SKM-1 (cell line): Measurements from ENCODE around the gene MARK1.

ENCODE experiments used
- DNase-seq: peaks from one replicate; lab custom pipeline; 2025; ENCODE audit not compliant: unreplicated experiment; lab: John Stamatoyannopoulos, UW

The MARK1 gene

GRCh38 chr1:220528679-220529501 is 954 bp downstream of the MARK1 start:
- DNase-seq, result no peak

GRCh38 chr1:220529521-220530020 is 1.6 kb downstream of the MARK1 start:
- no peak for DNase-seq

GRCh38 chr1:220533504-220534109 is 5.7 kb downstream of the MARK1 start:
- no peak for DNase-seq

- DNase-seq, result peak; percentile 15
These were observed 17.0 kb downstream of the MARK1 start for GRCh38 chr1:220544901-220545303.

DNA sequence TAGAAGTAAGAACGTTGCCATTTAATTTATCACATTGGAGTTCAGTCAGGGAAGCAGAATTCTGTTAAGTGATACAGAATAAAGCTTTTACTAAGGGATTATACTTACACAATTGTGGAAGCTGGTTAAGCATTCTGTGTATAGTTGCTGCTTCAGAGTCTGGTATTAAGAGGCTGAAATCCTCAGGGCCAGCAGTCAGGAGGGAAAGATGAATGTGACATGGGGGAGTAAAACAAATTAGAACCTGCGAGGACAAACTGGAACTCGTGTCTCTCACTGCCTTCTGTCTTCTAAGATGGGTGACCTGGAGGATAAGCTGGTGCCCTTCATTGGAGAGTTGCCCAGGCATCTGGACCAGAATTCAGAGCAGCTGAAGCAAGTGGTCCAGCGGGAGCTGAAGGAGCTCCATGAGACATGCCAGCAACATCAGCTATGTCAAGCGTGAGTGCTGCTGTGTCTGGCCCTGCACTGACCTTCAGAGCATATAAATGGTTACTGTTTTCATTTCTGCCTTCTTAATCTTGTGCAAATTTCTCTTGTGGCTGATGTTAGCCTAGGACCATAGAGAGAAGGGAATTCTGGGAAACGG is 23.0 kb downstream of the MARK1 start:
- no peak for DNase-seq

GRCh38 chr1:220551718-220552117 is 23.8 kb downstream of the MARK1 start:
- no peak for DNase-seq

DNA sequence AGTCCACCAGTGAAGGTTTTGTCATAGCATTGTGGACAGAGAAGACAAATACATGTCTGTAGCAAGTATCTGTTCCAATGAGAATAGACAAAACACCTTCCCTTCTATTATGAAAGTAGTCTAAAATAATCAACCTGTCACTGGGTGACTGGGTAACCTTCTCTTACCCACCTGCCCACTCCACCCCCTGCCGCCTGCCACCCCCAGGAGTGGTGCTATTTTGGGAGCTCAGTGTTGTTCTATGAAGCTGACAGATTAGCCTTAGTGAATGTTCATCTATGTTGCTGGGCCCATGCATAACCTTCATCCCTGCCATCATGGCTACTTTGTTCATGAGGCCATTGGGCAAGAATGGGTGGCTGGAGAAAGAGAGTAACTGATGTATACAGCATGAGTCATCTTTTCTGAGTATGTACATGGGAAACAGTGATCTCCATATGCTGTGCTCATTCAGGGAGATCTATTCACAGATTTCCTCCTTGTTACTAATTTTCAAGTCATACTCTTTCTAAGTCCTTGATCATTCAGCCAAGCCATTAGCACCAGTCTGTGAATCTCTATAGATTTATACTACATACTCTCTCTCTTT is 24.8 kb downstream of the MARK1 start:
- no peak for DNase-seq

- no peak for DNase-seq
These were observed 28.7 kb downstream of the MARK1 start for GRCh38 chr1:220556641-220557040.

GRCh38 chr1:220563564-220563963 is 35.6 kb downstream of the MARK1 start:
- DNase-seq, result no peak

DNA sequence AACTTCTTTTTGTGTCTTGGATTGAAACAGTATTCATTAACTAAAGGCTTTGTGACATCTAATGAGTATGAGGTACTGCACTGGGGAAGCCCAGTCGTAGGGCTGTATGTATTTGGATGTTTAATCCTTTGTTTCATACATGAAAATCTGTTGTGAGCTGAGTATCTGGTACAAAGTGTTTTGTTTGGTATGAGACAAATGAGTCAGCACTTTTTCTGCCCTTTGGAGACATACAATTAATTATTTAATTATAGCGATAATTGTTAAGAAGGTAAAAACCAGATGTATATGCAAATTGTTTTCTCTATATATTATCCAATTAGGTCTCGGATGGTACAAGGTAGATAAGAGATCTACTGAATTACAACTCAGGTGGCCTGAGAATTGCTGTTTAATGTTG is 36.3 kb downstream of the MARK1 start:
- DNase-seq, result no peak

DNA sequence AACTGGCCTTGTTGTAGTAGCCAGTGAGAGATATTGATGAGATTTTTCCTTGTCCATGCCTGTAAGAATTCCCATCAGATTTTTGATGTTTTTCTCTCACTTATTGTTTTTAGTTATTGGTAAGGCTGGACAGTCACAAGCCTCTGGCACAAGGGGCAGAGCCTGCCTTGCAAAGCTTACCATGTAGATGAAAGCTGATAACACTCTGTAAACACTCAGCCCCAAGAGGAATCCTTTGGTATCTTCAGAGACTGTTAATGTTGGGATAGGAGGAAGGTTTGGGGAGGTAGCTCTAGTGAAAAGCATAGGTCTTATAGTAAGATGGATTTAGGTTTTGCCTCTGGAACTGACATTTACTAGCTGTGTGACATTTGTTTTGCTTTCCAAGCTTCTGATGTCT is 37.7 kb downstream of the MARK1 start:
- no peak for DNase-seq

GRCh38 chr1:220566869-220567268 is 38.9 kb downstream of the MARK1 start:
- DNase-seq, result no peak

GRCh38 chr1:220572416-220572815 is 44.5 kb downstream of the MARK1 start:
- peak; percentile 62 for DNase-seq

DNA sequence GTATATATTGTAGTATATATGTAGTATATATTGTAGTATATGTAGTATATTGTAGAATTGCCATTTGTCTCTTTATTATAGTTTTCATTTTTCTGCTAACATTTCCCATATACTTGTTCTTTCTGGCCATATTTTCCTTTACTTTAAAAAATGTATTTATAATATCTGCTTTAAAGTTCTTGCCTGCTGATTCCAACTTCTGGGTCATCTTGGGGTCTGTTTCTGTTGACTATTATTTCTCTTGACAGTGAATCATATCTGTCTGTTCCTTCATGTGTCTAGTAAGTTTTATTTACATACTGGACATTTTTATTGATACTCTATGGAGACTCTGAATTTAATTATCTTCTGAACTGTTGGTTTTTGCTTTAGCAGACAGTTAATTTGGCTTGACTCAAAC is 45.9 kb downstream of the MARK1 start:
- no peak for DNase-seq

DNA sequence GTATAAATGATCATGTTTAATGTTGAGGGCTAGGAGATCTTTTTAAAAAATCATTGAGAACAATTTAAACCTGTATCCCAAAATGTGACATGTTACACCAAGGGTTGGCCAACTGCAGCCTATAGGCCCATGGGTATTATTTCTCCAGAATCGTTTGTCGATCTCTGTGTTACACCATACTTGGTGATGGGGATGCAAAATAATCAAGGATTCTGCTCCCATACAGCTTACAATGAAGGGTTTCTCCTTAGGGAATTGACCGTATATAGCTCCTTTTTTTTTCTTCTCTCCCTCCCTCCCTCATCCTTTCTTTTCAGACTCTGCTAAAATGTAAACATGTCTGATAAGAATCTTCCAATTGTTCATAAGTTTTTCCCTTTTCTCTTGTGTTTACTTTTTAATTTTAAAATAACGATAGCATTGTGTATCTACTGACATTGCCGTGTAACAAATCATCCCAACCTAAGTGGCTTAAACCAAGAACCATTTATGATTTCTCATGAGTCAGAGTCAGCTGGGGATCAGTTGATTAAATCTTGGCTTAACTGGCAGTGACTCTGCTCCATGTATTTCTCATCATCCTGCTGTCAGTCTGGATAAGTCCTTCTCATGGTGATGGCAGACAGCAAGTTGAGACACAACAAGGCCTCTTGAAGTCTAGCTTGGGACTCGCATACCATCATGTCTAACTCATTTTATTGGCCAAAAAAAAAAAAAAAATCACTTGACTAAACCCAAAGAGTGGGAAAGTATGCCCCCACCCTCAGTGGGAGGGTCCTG is 48.0 kb downstream of the MARK1 start:
- DNase-seq, result no peak

- DNase-seq, result no peak
These were observed 50.0 kb downstream of the MARK1 start for GRCh38 chr1:220577926-220578325.

DNA sequence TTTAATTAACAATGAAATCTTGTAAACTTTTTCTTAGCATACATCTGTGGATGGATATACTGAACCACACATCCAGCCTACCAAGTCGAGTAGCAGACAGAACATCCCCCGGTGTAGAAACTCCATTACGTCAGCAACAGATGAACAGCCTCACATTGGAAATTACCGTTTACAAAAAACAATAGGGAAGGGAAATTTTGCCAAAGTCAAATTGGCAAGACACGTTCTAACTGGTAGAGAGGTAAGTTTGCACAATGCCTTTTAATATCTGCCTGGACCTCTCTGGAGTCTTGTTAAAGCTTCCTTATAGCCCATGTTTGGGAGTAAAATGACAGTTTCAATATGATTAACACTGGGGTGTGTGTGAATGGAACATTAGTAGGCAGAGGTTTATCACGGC is 51.4 kb downstream of the MARK1 start:
- no peak for DNase-seq

- no peak for DNase-seq
These were observed 64.8 kb downstream of the MARK1 start for GRCh38 chr1:220592714-220593113.

GRCh38 chr1:220594356-220594755 is 66.4 kb downstream of the MARK1 start:
- DNase-seq, result no peak

- no peak for DNase-seq
These were observed 67.2 kb downstream of the MARK1 start for GRCh38 chr1:220595179-220595578.

- DNase-seq, result no peak
These were observed 77.0 kb downstream of the MARK1 start for GRCh38 chr1:220604926-220605325.
